Endothelial cell of umbilical vein (primary cell): ENCODE measurements around the gene ULK4. TPM values are rescaled to one million over a fixed set of nuclear protein-coding genes. Genes with fewer than 3 reads are reported as not detected.

ENCODE experiments used
- BruUV-seq: library from RNA; stranded (reverse); fragments of 400-500 nt; replicated peaks from 2 replicates; lab custom pipeline; 2021; lab: Mats Ljungman, UMichigan
- CTCF ChIA-PET: fragments of 300-600, 350-600 bp; sonication (Branson Sonifier 250); formaldehyde crosslinking; loops from one replicate; lab custom pipeline; 2021; ENCODE audit warnings: antibody characterized with exemption, inconsistent platforms; lab: Charles Lee
- POLR2A ChIA-PET: fragments of 300-600, 350-600 bp; sonication (Branson Sonifier 250); formaldehyde crosslinking; loops from one replicate; lab custom pipeline; 2021; ENCODE audit warnings: antibody characterized with exemption, inconsistent platforms; lab: Charles Lee
- DNase-seq: peaks from one replicate; pipeline ENCODE4 v3.0.0-alpha.2; 2011; ENCODE audit warnings: low read depth, low spot score
- FAIRE-seq: peaks from 2 replicates; lab custom pipeline; 2011; peaks lifted over from hg19 to GRCh38; lab: Jason Lieb, UNC
- H2AFZ ChIP-seq: 2 replicates; pipeline ENCODE4 v1.6.0; 2012; ENCODE audit warnings: low read depth, low read length, control low read depth, inconsistent platforms
- H3K27ac ChIP-seq: 2 replicates; pipeline ENCODE4 v1.5.1; 2011; ENCODE audit warnings: low read depth, mild to moderate bottlenecking, control low read depth, low read length, moderate library complexity; ENCODE audit not compliant: insufficient read depth
- H3K27me3 ChIP-seq, 2 experiments: 2 replicates each; pipeline versions ENCODE4 v1.6.0 to v1.6.1; 2011; ENCODE audit warnings: low read length in 2 of 2, mixed read lengths in 1 of 2; ENCODE audit not compliant: control insufficient read depth in 2 of 2, insufficient read depth in 2 of 2
- H3K36me3 ChIP-seq, 2 experiments: 2 replicates in 1 of 2; 3 replicates in 1 of 2; pipeline ENCODE4 v1.5.1; 2011; ENCODE audit warnings: low read length in 2 of 2, mild to moderate bottlenecking in 1 of 2, moderate library complexity in 1 of 2; ENCODE audit not compliant: control insufficient read depth in 2 of 2, insufficient read depth in 2 of 2; ENCODE audit errors: extremely low read depth in 1 of 2
- H3K4me1 ChIP-seq: 3 replicates; pipeline ENCODE4 v1.5.1; 2011; ENCODE audit warnings: mild to moderate bottlenecking, low read length; ENCODE audit not compliant: control insufficient read depth, insufficient read depth; ENCODE audit errors: extremely low read depth
- H3K4me2 ChIP-seq: 2 replicates; pipeline ENCODE4 v1.6.1; 2011; ENCODE audit warnings: low read length, control low read depth, mixed read lengths; ENCODE audit not compliant: insufficient read depth
- H3K4me3 ChIP-seq, 3 experiments: fragments of 200-600 bp in 1 of 3; sonication (generic), shearing (Covaris generic) in 1 of 3; replicated peaks in 1 of 3; 2 replicates each; pipeline ENCODE4 v1.5.1; 2011 to 2016; ENCODE audit warnings: control low read depth in 3 of 3, low read length in 3 of 3, mild to moderate bottlenecking in 2 of 3, inconsistent platforms in 1 of 3, low read depth in 1 of 3, moderate library complexity in 1 of 3; ENCODE audit not compliant: insufficient read depth in 1 of 3
- H3K79me2 ChIP-seq: 2 replicates; pipeline ENCODE4 v1.6.0; 2012; ENCODE audit warnings: low read length, inconsistent platforms; ENCODE audit not compliant: control insufficient read depth, insufficient read depth
- H3K9ac ChIP-seq: replicated peaks from 2 replicates; pipeline ENCODE3; 2011; ENCODE audit warnings: low read length, control low read depth; ENCODE audit not compliant: insufficient read depth; ENCODE audit errors: extremely low read depth
- H3K9me1 ChIP-seq: replicated peaks from 3 replicates; pipeline ENCODE4 v1.6.0; 2011; ENCODE audit warnings: mild to moderate bottlenecking, low read length; ENCODE audit not compliant: control insufficient read depth, insufficient read depth; ENCODE audit errors: extremely low read depth
- H3K9me3 ChIP-seq: replicated peaks from 2 replicates; pipeline ENCODE4 v1.5.1; 2012; ENCODE audit warnings: low read length, inconsistent platforms; ENCODE audit not compliant: control insufficient read depth, insufficient read depth
- H4K20me1 ChIP-seq: replicated peaks from 2 replicates; pipeline ENCODE3; 2011; ENCODE audit warnings: mild to moderate bottlenecking, low read length; ENCODE audit not compliant: control insufficient read depth, insufficient read depth; ENCODE audit errors: extremely low read depth
- JUN ChIP-seq: IDR thresholded peaks from 2 replicates; pipeline ENCODE4 v1.6.1; 2011; ENCODE audit warnings: borderline replicate concordance, low read depth; ENCODE audit not compliant: insufficient read length, insufficient read depth
- MYC ChIP-seq: IDR thresholded peaks from one replicate; pipeline ENCODE4 v1.6.1; 2011; ENCODE audit warnings: mild to moderate bottlenecking, low read depth, low read length
- POLR2A ChIP-seq: IDR thresholded peaks from 2 replicates; pipeline ENCODE4 v1.6.1; 2012; ENCODE audit warnings: low read depth, mild to moderate bottlenecking, control low read depth, low read length
- POLR2AphosphoS5 ChIP-seq: IDR thresholded peaks from 2 replicates; pipeline ENCODE4 v1.6.1; 2012; ENCODE audit warnings: low read depth, mild to moderate bottlenecking, control low read depth, low read length, moderate library complexity; ENCODE audit not compliant: insufficient read depth
- dilution Hi-C: fragments of 300-500 bp; cut with MboI; formaldehyde crosslinking; loops from one replicate; pipeline ENCODE4 v1.15.0; 2019; ENCODE audit warnings: low sequenced_read_pairs; ENCODE audit not compliant: extremely low pct_ligation_motif_present
- intact Hi-C: fragments of 100-400 bp; cut with micrococcal nuclease; formaldehyde crosslinking; loops from one replicate; pipeline ENCODE4 v1.10.0; 2022
- polyA plus RNA-seq, 4 experiments: library from polyadenylated mRNA; depleted of rRNA in 3 of 4; stranded (reverse) in 3 of 4; unstranded in 1 of 4; fragments of >200 nt; gene quantifications; 2 replicates each; pipeline versions ENCODE4 v1.2.1 to v1.2.3, GENCODE V29; 2011 to 2012; ENCODE audit warnings: missing spikeins in 1 of 4
- total RNA-seq: library from RNA; stranded (reverse); gene quantifications from 2 replicates; pipeline ENCODE4 v1.2.3, GENCODE V29; 2021
- TF ChIP-seq, protein P1 (sequence below), 2 donors: IDR thresholded peaks; 1 replicate in 1 of 2; 2 replicates in 1 of 2; pipeline ENCODE4 v1.5.1; 2011; ENCODE audit warnings: low read length in 2 of 2, mild to moderate bottlenecking in 2 of 2, moderate library complexity in 2 of 2, control low read depth in 1 of 2, inconsistent platforms in 1 of 2, low read depth in 1 of 2; ENCODE audit not compliant: insufficient read depth in 1 of 2; ENCODE audit errors: extremely low read depth in 1 of 2
- TF ChIP-seq, protein P2 (sequence below): IDR thresholded peaks from 2 replicates; pipeline ENCODE4 v1.6.1; 2011; ENCODE audit not compliant: insufficient read depth, insufficient read length

Gene ULK4
- total and polyA plus RNA-seq, 2 donors (not counting 3 experiments of a cell fraction or from before 2014, with no cell fraction given): 3.3 to 16.0 TPM

DNA sequence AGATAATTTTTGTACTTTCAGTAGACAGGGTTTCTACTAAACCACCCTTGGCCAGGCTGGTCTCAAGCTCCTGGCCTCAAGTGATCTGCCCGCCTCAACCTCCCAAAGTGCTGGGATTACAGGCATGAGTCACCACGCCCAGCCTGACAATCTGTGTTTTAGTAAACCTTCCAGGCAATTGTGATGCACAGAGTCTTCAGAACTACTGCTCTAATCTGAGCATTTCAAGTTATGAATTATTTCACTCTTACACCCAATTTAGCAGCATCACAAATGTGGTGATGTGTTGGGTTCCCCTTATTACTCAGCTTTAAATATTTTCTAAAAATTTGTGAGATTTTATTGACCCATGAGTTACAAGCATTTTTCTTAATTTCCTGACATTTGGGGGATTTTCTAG lies 94.4 kb downstream of the ULK4 start:
- H3K9me1 ChIP-seq: no peaks in the 10 kb centered on the region
- no peak for TF ChIP-seq POLR2A
- no peaks in the 10 kb centered on the region for H3K4me1 ChIP-seq
- H3K4me3 ChIP-seq: no peak overlapping the region
- H3K79me2 ChIP-seq: no peaks in the 10 kb centered on the region
- H3K36me3 ChIP-seq: no peaks in the 10 kb centered on the region
- no peak overlapping the region for H3K4me2 ChIP-seq
- no peak for DNase-seq
- intact Hi-C loops: no loop called here
- H2AFZ ChIP-seq: no peak overlapping the region
- POLR2A ChIA-PET: no interaction called here
- H3K27ac ChIP-seq: no peak overlapping the region
- H3K9ac ChIP-seq: no peak overlapping the region
- BruUV-seq: no TSS peak
- no peak for FAIRE-seq
- no peaks in the 10 kb centered on the region for H4K20me1 ChIP-seq
- no peaks in the 10 kb centered on the region for H3K27me3 ChIP-seq
- no peaks in the 10 kb centered on the region for H3K9me3 ChIP-seq
- dilution Hi-C loops: no loop called here
- CTCF ChIA-PET: interaction anchor here (1.5 to 1.7 kb wide), 2 partner anchors 576 to 1287 kb away, joined by 3 read pairs; no protein-coding TSS in a partner anchor

DNA sequence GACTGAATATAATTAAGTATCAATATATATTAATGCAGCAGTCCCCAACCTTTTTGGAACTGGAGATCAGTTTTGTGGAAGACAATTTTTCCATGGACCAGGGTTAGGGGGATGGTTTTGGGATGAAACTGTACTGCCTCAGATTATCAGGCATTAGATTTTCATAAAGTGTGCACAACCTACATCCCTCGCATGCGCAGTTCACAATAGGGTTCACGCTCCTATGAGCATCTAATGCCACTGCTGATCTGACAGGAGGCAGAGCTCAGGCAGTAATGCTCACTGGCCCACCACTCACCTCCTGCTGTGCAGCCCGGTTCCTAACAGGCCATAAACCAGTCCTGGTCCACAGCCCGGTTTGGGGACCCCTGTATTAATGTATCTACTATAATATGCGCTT lies 95.6 kb downstream of the ULK4 start:
- CTCF ChIA-PET: no interaction called here
- no peaks in the 10 kb centered on the region for H3K36me3 ChIP-seq
- no peak overlapping the region for H3K4me2 ChIP-seq
- DNase-seq: no peak
- intact Hi-C loops: no loop called here
- no peaks in the 10 kb centered on the region for H4K20me1 ChIP-seq
- no TSS peak for BruUV-seq
- H3K9ac ChIP-seq: no peak overlapping the region
- no peak for TF ChIP-seq MYC
- no peak for TF ChIP-seq JUN
- TF ChIP-seq POLR2AphosphoS5: no peak
- TF ChIP-seq POLR2A: no peak
- TF ChIP-seq, protein P1, sequence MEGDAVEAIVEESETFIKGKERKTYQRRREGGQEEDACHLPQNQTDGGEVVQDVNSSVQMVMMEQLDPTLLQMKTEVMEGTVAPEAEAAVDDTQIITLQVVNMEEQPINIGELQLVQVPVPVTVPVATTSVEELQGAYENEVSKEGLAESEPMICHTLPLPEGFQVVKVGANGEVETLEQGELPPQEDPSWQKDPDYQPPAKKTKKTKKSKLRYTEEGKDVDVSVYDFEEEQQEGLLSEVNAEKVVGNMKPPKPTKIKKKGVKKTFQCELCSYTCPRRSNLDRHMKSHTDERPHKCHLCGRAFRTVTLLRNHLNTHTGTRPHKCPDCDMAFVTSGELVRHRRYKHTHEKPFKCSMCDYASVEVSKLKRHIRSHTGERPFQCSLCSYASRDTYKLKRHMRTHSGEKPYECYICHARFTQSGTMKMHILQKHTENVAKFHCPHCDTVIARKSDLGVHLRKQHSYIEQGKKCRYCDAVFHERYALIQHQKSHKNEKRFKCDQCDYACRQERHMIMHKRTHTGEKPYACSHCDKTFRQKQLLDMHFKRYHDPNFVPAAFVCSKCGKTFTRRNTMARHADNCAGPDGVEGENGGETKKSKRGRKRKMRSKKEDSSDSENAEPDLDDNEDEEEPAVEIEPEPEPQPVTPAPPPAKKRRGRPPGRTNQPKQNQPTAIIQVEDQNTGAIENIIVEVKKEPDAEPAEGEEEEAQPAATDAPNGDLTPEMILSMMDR (IDR thresholded peaks at IDR 0.05; ENCODE audit: extremely low read depth in 1 of 2, insufficient read depth in 1 of 2, low read depth in 1 of 2, low read length in 2 of 2): no peak
- TF ChIP-seq, protein P2, sequence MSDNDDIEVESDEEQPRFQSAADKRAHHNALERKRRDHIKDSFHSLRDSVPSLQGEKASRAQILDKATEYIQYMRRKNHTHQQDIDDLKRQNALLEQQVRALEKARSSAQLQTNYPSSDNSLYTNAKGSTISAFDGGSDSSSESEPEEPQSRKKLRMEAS: no peak
- no peaks in the 10 kb centered on the region for H3K4me1 ChIP-seq
- no peak overlapping the region for H3K4me3 ChIP-seq
- no peaks in the 10 kb centered on the region for H3K9me1 ChIP-seq
- H3K27ac ChIP-seq: no peak overlapping the region
- no peaks in the 10 kb centered on the region for H3K79me2 ChIP-seq
- H3K9me3 ChIP-seq: no peaks in the 10 kb centered on the region
- no peaks in the 10 kb centered on the region for H3K27me3 ChIP-seq
- no peak for FAIRE-seq
- H2AFZ ChIP-seq: no peak overlapping the region
- POLR2A ChIA-PET: no interaction called here
- dilution Hi-C loops: no loop called here
